AG04450 (cell line): ENCODE data around the gene MAP1A. TPM values are rescaled to one million over a fixed set of nuclear protein-coding genes. Genes with fewer than 3 reads are reported as not detected.
A peak's percentile ranks its signal among the peaks of the same experiment; 100 is the strongest.

Source experiments
- CTCF ChIA-PET: fragments of 300-600, 350-600 bp; formaldehyde crosslinking; extraction: SDS; loops from one replicate; lab custom pipeline; 2022; ENCODE audit warnings: antibody characterized with exemption, inconsistent platforms; lab: Charles Lee
- POLR2A ChIA-PET: fragments of 350-600 bp; formaldehyde crosslinking; extraction: SDS; loops from one replicate; lab custom pipeline; 2021; ENCODE audit warnings: antibody characterized with exemption, inconsistent platforms; lab: Yijun Ruan, JAX
- DNase-seq: peaks from one replicate; pipeline ENCODE4 v3.0.0-alpha.2; 2011; ENCODE audit warnings: low read depth, low spot score
- H3K27ac ChIP-seq: one replicate; pipeline ENCODE4 v1.5.1; 2012; ENCODE audit warnings: low read depth, low read length, control low read depth
- H3K27me3 ChIP-seq: one replicate; pipeline ENCODE4 v1.6.0; 2012; ENCODE audit warnings: low read length; ENCODE audit not compliant: control insufficient read depth, insufficient read depth
- H3K4me3 ChIP-seq: 2 replicates; pipeline ENCODE4 v1.5.1; 2011; ENCODE audit warnings: mild to moderate bottlenecking, low read depth, low read length, control low read depth
- H3K9me3 ChIP-seq: 2 replicates; pipeline ENCODE4 v1.5.1; 2012; ENCODE audit warnings: low read length; ENCODE audit not compliant: control insufficient read depth, insufficient read depth
- polyA plus RNA-seq: library from polyadenylated mRNA; depleted of rRNA; stranded (reverse); fragments of >200 nt; gene quantifications from 2 replicates; pipeline ENCODE4 v1.2.3, GENCODE V29; 2011
- TF ChIP-seq, protein P1 (sequence below): IDR thresholded peaks from 2 replicates; pipeline ENCODE4 v1.5.1; 2011; ENCODE audit warnings: low read depth, low read length, control low read depth, inconsistent platforms

MAP1A gene
- polyA plus RNA-seq, 1 experiment, result 48.5 TPM

DNA sequence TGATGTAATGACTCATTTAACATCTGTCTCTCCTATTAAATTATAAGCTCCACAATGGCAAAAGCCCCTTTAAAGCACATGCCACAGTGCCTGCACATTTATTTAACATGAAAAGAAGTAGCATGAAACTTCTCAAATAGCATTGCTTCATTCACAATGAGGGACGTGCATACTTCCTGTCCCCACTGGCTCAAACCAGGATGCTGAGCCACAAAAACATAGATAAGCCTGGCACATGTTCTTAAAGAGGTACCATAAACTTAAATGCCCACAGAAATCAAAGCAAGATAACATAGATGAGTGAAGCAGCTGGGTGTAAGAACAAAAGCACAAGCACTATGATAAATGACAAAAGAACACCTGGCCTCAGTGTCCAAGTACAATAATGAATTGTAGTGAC is 28.2 kb upstream of the MAP1A start:
- DNase-seq, result no peak
- TF ChIP-seq, protein P1, sequence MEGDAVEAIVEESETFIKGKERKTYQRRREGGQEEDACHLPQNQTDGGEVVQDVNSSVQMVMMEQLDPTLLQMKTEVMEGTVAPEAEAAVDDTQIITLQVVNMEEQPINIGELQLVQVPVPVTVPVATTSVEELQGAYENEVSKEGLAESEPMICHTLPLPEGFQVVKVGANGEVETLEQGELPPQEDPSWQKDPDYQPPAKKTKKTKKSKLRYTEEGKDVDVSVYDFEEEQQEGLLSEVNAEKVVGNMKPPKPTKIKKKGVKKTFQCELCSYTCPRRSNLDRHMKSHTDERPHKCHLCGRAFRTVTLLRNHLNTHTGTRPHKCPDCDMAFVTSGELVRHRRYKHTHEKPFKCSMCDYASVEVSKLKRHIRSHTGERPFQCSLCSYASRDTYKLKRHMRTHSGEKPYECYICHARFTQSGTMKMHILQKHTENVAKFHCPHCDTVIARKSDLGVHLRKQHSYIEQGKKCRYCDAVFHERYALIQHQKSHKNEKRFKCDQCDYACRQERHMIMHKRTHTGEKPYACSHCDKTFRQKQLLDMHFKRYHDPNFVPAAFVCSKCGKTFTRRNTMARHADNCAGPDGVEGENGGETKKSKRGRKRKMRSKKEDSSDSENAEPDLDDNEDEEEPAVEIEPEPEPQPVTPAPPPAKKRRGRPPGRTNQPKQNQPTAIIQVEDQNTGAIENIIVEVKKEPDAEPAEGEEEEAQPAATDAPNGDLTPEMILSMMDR, result no peak
- ChIA-PET CTCF (interaction anchor here (0.8 kb wide), 1 partner anchor 25 kb away, joined by 4 read pairs; no protein-coding TSS in a partner anchor), POLR2A (interaction anchor here (1.4 kb wide), 1 partner anchor 21 kb away, joined by 7 read pairs; no protein-coding TSS in a partner anchor)
- H3K9me3 ChIP-seq, result no peaks in the 10 kb centered on the region
- H3K27me3 ChIP-seq, result no peaks in the 10 kb centered on the region
- H3K4me3 ChIP-seq, result no peak overlapping the region
- no peak overlapping the region for H3K27ac ChIP-seq

DNA sequence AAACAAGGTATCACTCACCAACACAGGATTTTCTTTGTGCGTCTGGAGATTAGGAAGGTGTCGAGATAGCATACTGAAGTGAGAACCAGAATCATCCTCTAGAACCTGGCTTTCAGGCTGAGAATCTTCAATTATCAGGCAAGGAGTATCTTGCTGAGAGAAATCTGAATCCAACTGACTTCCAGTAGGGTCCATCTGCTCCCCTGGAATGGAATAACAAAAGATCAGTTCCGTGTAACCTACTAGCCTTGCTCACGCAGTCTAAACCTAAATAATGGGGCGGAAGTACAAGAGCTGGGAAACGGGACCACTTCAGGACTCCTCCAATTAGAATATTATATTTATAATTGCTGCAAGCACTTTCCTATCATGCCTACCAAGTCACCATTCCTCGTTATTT is 25.1 kb upstream of the MAP1A start:
- TF ChIP-seq, protein P1, result no peak
- H3K27me3 ChIP-seq, result no peaks in the 10 kb centered on the region
- H3K4me3 ChIP-seq, result peak overlapping the region; percentile 95
- DNase-seq, result no peak
- no peak overlapping the region for H3K27ac ChIP-seq
- POLR2A ChIA-PET, result interaction anchor here (2.6 kb wide), 1 partner anchor 18 kb away, joined by 17 read pairs; no protein-coding TSS in a partner anchor
- CTCF ChIA-PET, result no interaction called here
- no peaks in the 10 kb centered on the region for H3K9me3 ChIP-seq

DNA sequence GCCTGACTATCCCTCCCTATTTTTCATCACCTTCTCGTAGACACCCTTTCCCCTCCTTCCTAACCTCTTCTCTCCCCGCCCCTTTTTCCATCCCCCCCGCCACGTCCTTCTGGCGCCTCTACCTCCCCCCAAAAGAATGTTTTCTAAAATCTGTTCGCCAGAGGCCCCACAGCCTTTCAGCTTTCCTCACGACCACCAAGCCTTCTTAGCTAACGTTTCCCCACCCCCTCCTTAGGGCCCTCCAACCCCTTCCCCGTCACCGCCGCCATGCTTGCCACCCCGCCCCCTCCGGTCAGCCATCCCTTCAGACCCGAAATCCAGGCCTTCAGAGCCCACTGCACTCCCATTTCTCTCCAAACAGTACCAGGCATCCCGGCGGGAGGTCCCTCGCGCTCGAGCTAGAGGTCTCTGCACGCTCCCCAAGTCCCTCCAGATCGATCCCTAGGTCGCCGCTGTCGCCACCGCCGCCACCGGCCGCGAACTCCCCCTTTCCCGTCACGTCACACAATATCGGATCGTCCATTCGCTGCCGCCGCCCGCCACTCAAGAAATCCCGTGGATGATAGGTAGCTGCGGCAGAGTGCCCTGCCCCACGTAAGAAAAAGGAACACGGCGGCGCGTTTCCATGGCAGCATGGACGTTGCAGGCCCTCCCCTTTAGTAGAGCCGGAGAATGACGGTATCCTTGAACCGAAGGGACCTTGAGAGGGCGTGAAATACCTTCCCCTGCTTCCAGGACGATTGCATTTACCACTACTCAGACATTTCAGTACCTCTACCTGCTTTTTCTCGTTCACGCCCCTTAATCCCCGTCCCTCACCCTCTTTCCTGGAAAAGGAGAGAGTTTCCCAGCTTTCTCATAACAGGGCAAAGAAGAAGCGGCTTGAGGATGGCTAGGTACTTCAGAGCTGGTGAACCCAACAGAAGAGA is 24.5 kb upstream of the MAP1A start, which contains the start of gene TP53BP1:
TSS of gene TP53BP1 (minus strand) at position 484 of the 929 bp plus-strand sequence. CDS start at position 371, 113 bp downstream.
- H3K27me3 ChIP-seq, result no peaks in the 10 kb centered on the region
- ChIA-PET POLR2A (interaction anchor here (1.1 to 2.6 kb wide), 3 partner anchors 13 to 24 kb away, joined by 3 to 17 read pairs (median 5); partner anchors contain the start of gene MAP1A), CTCF (interaction anchor here (1.1 to 2.1 kb wide), 2 partner anchors 17 to 21 kb away, joined by 6 to 11 read pairs; no protein-coding TSS in a partner anchor)

DNA sequence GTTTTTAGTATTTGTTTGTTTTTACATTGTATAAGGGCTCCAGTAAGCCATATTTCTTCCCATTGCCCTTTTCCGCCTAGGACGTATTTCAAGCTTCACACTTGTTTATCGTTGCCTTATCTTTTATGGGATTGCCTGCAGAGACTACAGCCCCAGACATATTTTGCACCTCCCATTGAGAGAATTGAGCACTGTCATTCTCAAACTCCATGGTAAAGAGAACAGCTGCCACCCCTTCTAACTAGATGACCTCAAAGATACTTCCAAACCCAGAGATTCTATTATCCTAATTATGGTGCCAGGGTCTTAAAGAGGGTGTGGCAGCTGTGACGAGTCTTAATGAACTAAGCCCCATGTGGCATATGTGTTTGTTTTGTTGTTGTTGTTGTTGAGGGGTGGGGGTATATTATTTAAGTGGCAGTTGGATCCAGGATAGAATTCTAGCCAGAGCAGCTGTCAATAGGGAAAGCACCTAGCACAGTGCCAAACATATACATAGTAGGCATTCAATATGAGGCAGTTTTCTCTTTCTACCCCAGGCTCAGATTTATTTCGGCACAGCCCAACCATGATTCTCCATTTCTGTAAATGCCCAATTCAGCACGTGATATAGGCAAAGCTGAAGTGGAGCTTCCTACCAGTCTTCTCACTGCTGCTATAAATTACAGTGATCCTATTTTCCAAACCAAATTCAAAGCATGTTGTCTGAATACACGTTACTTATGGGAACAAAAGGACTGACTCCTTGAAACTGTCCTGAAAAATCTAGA is 23.5 kb upstream of the MAP1A start:
- Histone ChIP-seq H3K27me3 (no peaks in the 10 kb centered on the region), H3K9me3 (no peaks in the 10 kb centered on the region), H3K27ac (peak overlapping the region; percentile 32), H3K4me3 (no peak overlapping the region)
- POLR2A ChIA-PET, result interaction anchor here (1.1 to 2.6 kb wide), 3 partner anchors 12 to 23 kb away, joined by 3 to 17 read pairs (median 5); partner anchors contain the start of gene MAP1A
- TF ChIP-seq, protein P1, result no peak
- no peak for DNase-seq
- CTCF ChIA-PET, result interaction anchor here (1.1 to 2.1 kb wide), 2 partner anchors 16 to 20 kb away, joined by 6 to 11 read pairs; no protein-coding TSS in a partner anchor

More for the DNA sequence above, 24.5 kb upstream of the MAP1A start, which contains the start of gene TP53BP1:
- H3K9me3 ChIP-seq, result no peaks in the 10 kb centered on the region
- peak within 1 kb of the TSS; percentile 70 for H3K27ac ChIP-seq
- peak; percentile 79 for DNase-seq
- H3K4me3 ChIP-seq, result peak within 1 kb of the TSS; percentile 95
- TF ChIP-seq, protein P1, result no peak
